Myocyte (in vitro differentiated cells): ENCODE data around the gene CEP112. TPM values are rescaled to one million over a fixed set of nuclear protein-coding genes. Genes with fewer than 3 reads are reported as not detected.
"Not testable (repeated sequence)": the region's sequence is repeated elsewhere in the genome, so short reads cannot be mapped to it uniquely, and the experiment has no call there.

Source experiments
- DNase-seq: peaks from one replicate; pipeline ENCODE4 v3.0.0-alpha.2; 2012; ENCODE audit warnings: low read depth
- total RNA-seq: library from RNA; depleted of rRNA; stranded (reverse); fragments of >200 nt; gene quantifications from 2 replicates; pipeline ENCODE4 v1.2.3, GENCODE V29; 2014

Gene CEP112
- total RNA-seq, 1 donor from 2014 or later: 35.3 TPM

DNA sequence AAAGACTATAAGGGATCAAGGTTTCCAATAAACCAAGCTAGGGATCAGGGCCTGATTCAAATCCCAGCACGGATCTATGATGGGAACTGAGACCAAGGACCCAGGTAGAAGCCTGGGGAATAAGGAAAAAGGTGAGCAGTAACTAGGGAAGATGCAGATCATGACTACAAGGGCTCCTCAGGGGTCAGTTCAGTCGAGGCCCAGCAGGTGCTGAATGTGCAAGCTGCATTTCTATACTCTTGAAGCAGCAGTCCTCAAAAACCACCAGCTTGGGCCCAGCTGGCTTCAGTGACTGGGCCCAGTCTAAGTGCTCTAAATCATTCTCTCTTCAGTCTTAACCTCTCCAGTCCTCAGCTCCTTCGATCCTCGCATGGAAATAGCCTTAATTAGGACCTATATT is 401.7 kb downstream of the CEP112 start:
- DNase-seq: no peak

DNA sequence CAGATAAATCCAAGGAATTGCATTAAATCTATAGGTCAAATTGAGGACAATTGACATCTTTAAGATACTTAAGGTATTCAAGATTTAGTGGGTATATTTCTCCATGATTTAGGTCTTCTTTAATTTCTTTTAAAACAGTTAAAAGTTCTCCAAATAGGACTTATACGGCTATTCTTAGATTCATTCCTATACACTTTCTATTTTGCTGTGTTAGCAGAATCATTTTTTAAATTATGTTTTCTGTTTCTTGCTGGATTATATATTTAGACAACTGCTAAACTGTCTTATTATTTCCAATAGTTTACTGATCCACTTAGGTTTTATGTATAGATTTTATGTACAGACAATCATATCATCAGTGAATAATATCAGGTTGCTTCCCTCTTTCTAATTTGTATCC is 404.4 kb downstream of the CEP112 start:
- no peak for DNase-seq

DNA sequence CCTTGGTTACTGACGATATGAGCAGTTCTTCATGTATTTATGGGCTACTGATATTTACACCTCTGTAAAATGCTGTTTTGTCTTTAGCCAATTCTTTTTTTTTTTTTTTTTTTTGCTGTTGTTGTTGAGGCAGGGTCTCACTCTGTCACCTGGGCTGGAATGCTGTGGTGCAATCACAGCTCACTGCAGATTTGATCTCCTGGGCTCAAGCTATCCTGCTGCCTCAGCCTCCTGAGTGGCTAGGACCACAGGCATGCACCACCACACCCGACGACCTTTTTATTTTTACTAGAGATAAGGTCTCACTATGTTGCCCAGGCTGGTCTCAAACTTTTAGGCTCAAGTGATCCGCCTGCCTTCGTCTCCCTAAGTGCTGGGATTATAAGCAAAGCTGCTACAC is 405.5 kb downstream of the CEP112 start:
- DNase-seq: peak; percentile 15

DNA sequence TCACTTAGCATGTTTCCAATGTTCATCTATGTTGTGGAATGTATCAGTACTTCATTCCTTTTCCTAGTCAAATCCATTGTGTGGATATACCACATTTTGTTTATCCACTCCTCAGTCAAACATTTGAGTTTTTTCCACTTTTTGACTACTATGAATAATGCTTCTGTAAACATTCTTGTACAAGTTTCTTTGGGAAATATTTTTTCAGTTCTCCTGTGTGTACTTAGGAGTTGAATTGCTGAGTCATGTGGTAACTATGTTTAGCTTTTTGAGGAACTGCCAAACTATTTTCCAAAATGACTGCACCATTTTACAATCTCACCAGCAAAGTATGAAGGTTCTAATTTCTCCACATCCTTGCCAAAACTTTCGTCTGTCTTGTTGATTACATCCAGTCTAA is 406.8 kb downstream of the CEP112 start:
- DNase-seq: peak; percentile 86

DNA sequence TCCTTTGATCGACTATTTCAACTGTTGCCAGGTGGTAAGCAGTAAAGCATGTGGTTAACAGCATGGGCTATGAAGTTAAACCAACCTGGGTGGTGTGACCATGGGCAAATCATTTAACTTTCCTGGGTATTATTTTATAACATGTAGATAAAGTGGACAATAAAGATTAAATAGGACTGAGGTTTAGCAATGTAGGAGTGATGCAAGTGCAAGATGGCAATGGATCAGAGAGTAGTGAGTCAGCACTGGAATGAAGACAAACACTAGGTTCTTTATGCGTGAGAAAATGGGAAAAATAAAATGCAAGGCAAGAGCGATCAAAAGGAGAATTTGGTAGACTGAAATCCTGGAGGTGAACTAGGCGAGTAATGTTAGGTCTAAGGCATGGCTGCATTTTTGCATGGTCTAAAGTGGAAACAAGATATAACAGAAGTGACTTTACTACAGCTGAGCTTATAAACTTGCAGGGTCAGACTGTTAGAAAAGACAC is 408.0 kb downstream of the CEP112 start:
- peak; percentile 32 for DNase-seq

DNA sequence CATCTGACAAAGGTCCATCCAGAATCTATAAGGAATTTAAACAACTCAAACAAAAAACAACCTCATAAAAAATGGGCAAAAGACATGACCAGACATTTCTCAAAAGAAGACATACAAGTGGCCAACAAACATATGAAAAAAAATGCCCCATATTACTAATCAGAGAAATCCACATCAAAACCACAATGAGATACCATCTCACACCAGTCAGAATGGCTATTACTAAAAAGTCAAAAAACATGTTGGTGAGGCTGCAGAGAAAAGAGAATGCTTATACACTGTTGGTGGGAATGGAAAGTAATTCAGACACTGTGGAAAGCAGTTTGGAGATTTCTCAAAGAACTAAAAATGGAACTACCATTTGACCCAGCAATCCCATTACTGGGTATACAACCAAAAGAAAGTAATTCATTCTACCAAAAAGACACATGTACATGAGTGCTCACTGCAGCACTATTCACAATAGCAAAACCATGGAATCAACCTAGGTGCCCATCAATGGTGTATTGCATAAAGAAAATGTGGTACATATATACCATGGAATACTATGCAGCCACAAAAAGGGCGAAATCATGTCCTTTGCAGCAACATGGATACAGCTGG is 409.7 kb downstream of the CEP112 start:
- not testable (repeated sequence) for DNase-seq

DNA sequence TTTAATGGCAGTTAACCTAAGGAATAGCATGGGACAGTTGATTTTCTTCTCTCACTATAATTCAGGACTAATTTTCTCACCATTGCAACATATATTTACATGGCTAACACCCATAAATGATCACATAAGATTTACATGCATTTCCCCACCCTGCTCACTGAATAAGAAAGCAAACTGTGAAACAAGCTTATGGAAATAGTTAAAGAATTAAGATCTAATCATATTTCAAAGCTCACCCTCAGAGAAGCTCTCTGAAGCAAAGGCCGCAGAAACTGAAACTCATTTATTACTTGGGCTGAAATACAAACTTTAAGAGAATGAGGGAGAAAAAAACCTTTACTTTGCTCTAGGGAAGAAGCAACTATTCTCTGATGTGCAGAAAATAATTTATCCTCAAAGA is 411.8 kb downstream of the CEP112 start:
- no peak for DNase-seq

DNA sequence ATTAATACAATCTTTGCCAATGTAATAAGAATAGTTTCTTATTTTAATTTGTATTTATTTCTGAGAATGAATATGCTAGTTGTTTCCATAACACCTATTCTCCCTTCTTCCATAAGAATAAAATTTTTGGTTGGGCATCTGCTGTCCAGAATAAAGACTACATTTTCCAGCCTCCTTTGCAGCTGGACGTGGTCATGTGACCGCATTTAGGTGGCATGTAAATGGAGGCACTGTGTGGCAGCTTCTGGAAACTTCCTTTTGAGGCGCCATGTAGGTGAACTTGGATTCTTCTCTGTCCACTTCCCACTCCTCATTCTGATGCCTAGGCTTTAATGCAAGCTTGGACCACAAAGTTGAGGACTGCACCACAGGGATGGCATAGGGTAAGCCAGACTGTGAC is 415.0 kb downstream of the CEP112 start:
- DNase-seq: no peak

DNA sequence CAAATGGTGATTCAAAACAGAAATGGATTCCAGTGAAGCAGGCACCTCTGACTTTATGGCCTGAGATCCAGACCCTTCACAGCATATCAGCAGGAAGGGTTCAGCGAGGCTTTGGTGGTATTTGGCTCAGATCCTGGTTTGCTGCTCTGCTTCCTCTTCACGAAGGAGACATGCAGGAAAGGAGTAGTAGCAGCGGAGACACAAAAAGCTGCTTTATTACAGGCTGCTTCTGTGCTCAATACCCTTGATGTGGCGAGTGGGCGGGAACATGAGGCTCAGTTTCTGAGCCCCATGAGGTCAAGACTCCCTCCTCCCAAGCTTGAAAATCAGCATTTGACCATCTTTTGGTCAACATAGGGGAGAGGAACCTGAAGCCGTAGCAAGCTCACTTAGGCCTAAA is 417.1 kb downstream of the CEP112 start:
- DNase-seq: no peak

DNA sequence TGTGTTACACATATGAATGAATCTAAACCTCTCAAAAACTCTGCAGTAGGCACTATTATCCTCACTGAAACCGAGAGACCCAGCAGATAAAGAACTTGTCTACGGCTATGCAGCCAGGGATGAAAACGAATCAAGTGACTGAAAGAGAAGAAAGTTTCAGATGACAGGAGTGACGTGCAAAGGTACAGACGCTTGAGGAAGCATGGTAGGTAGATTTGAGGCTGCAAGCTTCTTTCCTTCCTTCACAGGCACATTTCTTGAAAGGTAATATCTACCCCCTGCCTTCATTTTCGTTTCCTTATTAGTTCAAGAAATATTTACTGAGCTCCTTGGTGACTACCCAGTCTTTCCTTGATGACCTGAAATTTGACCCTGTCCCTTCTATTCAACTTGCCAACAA is 418.9 kb downstream of the CEP112 start:
- DNase-seq: no peak

DNA sequence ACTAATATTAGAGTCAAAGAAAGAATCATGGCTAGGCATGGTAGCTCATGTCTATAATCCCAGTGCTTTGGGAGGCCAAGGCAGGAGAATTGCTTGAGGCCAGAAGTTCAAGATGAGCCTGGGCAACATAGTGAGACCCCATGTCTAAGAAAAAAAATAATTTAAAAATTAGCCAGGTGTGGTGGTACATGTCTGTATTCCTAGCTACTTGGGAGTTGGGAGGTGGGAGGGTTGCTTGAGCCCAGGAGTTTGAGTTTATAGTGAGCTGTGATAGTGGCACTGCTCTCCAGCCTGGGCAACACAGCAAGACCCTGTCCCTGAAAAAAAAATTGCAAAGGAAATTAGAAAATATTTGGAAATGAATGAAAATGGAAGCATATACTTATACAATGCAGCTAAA is 420.2 kb downstream of the CEP112 start:
- DNase-seq: no peak

DNA sequence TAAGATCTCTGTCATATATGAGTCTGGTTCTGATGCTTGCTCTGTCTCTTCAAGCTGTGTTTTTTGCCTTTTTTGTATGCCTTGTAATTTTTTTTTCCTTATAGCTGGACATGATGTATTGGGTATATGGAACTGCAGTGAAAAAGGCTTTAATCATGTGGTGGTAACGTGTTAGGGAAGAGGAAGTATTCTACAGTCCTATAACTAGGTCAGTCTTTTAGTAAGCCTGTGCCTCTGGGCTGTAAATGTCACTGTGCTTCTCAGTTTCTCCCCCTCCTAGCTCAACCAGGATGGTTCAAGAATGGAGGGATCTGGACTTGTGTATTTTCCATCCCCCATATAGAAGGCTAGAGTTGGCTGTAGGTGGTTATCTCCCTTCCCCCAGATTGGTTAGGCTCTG is 428.1 kb downstream of the CEP112 start:
- DNase-seq: no peak

DNA sequence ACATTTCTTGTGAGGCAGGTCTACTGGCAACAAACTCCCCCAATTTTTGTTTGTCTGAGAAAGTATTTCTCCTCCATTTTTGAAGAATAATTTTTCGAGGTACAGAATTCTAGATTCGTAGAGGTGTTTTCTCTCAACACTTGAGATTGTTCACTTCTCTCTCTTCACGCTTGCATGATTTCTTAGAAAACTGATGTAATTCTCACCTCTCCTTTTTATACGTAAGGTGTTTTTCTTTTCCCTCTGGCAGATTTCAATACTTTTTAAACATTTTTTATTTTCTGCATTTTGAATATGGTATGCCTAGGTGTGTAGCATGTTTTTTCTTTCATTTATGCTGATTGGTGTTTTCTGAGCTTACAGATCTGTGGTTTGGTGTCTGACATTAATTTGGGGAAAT is 429.0 kb downstream of the CEP112 start:
- no peak for DNase-seq

DNA sequence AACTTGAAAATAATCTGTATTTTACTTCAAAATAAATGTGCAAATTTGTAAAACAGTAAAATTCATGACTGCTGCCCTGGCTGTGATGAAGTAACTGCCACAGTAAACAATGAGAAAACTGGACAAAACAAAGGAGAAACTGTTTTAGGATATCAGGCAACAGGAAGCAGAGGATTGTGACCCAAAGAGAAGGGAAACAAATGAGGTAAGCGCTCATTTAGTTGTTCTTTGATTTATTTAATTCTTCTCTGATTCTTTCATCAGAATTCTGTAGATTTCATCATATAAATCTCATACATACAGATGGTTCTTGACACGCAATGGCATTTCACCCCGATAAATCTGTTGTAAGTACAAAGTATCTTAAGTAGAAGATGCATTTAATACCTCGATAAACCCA is 432.4 kb downstream of the CEP112 start:
- no peak for DNase-seq

DNA sequence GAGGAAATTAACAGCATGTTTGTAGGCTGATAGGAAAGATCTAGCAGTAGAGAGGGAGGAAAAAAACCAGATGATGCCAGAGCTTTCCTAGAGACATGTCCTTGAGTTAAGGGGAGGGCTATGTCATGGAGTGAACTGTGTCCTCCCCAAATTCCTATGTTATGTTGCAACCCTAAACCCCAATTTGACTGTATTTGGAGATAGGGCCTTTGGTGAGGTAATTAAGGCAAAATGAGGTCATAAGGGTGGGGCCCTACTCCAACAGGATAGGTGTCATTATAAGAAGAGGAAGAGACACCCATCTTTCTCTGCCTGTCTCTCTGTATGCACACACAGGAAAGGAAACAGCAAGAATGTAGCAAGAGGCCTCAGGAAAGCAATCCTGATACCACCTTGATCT is 435.2 kb downstream of the CEP112 start:
- no peak for DNase-seq

DNA sequence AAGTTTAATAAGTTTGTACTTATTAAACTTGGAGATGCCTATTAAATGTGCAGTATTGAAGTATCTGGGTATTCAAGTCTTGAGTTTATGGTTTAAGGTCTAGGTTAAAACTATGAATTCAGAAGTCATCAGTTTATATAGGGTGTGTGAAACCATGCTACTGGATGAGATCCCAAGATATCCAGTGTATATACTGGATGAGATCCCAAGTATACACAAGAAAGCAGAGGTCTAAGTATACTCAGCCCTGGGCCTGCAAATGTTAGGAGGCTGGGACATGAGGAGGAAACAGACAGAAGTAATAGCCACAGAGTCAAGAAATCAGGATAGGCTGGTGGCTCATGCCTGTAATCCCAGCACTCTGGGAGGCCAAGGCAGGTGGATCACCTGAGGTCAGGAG is 436.1 kb downstream of the CEP112 start:
- no peak for DNase-seq

DNA sequence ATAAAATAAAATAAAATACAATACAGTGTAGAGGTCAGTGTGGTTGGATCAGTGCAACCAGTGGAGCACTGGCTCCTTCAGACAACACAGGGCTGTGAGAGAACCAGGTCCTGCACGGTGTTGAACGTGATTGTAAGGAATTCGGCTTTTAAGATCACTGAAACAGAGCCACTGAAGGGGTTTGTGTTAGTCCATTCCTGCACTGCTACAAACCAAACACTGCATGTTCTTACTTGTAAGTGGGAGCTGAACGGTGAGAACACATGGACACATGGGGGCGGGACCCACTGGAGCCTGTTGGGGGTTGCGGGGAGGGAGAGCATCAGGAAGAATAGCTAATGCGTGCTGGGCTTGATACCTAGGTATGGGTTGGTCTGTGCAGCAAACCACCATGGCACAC is 437.3 kb downstream of the CEP112 start:
- DNase-seq: no peak

DNA sequence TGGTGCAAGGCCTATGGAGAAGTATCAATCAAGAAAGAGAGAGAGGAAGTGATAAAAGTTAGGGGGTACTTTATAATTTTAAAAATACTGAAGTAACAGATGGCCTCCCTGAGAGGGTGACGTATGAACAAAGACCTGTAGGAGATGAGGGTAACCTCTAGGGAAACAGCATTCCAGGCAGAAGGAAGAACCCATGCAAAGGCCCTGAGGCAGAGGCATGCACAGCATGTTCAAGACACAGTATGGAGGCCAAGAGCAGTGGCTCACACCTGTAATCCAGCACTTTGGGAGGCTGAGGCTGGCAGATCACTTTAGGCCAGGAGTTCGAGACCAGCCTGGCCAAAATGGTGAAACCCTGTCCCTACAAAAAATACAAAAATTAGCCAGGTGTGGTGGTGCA is 437.9 kb downstream of the CEP112 start:
- no peak for DNase-seq

DNA sequence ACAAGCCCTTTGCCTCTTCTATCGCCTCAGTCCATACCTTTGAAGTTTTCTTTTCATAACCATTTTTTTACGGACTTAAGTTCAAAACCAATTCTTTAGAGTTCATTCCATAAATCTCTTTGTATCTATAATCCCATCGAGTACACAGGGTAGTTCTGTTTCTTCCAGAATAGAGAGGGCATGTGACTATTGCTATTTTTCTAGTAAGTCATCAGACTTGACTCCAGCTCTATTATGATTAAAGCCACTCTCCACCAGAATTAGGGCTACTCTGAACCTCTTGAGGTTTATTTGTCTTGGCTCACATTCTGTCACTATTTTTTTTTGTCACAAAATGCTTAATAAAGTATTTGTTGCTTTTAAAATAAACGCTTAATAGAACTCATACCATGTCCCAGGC is 438.6 kb downstream of the CEP112 start:
- no peak for DNase-seq

DNA sequence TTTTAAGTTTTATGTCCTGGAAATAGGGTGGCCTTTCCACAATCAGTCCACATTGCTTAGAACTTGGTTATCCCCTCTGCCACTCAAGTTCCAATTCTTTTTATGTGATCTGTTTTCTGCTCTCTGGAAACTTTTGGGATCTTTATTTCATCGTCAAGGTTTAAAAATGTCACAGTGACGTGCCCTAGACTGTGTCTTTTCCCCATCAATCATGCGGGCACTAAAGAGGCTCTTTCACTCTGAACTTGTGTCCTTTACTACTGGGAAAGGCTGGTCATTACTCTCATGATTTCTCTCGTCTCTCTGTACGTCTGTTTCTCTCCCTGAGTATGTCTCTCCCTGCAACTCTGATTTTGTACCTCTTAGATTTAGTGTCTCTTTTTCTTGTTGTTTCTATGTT is 440.7 kb downstream of the CEP112 start:
- DNase-seq: no peak

DNA sequence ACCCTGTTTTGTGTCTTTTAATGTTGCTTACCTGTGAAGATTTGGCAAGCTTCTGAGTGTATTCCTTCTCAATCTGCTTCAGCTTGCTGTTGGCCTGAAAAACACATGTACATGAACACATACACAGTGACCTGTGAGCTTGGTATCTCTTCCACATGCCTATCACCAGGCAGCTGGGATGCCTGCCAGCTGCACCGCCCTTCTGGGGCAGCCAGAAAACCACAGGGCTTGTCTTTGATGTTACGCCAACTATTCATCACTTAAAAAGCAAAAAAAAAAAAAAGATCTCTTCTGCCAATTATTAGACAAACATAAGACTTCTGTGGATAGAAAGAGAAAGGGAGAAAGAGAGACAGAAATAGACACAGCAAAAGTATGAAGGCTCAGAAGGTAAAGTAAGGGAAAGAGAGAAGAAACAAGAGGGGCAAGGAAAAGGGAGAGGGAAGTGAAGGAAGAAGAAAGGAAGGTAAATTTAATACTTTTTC is 441.3 kb downstream of the CEP112 start:
- DNase-seq: peak; percentile 94

DNA sequence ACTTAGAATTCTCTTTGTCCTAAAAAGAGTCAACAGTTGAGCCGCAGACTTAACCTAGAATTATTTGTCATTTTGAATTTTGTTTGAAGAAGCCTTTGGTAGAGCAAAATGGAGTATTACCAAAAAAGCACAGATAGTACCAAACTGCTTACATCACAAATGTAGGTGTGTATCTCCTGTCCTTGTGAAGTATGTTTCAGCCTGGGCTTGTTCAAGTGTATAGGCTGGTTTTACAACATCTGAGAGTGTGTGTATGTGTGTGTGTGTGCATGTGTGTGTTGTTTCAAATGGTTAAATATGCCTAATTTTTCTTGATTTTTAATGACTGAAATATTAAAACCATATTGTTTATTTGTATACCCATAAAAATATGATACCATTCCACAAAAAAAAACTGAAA is 441.8 kb downstream of the CEP112 start:
- DNase-seq: no peak

DNA sequence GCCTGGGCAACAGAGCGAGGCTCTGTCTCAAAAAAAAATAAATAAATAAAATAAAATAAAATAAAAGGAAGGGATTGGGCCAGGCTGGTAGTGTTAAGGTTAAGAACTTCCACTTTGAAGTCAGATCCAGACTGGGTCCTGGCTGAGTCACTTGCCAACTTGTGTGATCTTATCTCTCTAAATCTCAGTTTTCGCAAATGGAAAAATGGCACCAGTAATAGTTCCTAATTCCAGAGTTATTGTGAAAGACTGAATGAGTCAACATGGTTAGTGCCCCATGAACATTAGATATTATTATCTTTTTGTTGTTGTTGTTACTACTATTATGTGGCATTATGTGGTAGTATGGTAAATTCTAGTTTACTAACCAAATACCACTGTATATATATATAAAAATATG is 442.5 kb downstream of the CEP112 start:
- no peak for DNase-seq

DNA sequence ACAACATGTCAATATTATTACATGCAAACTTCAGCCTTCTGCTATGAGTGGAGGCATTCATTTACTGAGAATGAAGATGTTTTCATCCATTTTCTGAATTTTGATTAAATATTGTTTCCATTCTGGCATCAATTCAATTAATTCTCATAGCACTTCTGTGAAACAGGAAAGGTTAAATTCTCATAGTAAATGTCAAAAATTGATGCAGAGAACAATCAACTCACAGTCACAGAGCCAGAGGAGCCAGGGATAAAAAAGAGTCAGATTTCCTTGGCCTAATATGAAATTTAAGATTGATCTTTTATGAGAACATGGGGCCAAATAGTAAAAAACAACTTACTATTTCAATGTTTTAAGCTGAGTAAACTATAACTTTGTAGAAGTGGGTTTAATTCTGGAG is 446.7 kb downstream of the CEP112 start:
- no peak for DNase-seq
